ENCODE data around the gene IQCN.

The IQCN gene

GRCh38 chr19:18287836-18288772, 13.9 kb upstream of the IQCN start:
- no peak overlapping the region for H3K4me3 ChIP-seq (ENCODE audit: control insufficient read depth, low read depth, low read length)
- no peak for TF ChIP-seq CTCF (conservative IDR thresholded peaks at IDR 0.05; ENCODE audit: control insufficient read depth, insufficient read depth, low read depth, low read length)
- DNase-seq (ENCODE audit: low read depth) = no peak

GRCh38 chr19:18286973-18287635, 12.9 kb upstream of the IQCN start:
- no peak overlapping the region for H3K4me3 ChIP-seq (ENCODE audit: control insufficient read depth, low read depth, low read length)
- no peak for DNase-seq (ENCODE audit: low read depth)
- TF ChIP-seq CTCF (conservative IDR thresholded peaks at IDR 0.05; ENCODE audit: control insufficient read depth, insufficient read depth, low read depth, low read length) = no peak

GRCh38 chr19:18284712-18285360, 10.6 kb upstream of the IQCN start:
- no peak for TF ChIP-seq CTCF (conservative IDR thresholded peaks at IDR 0.05; ENCODE audit: control insufficient read depth, insufficient read depth, low read depth, low read length)
- DNase-seq (ENCODE audit: low read depth) = no peak
- H3K4me3 ChIP-seq (ENCODE audit: control insufficient read depth, low read depth, low read length) = no peak overlapping the region

GRCh38 chr19:18283338-18283737, 9.1 kb upstream of the IQCN start:
- no peak for TF ChIP-seq CTCF (conservative IDR thresholded peaks at IDR 0.05; ENCODE audit: control insufficient read depth, insufficient read depth, low read depth, low read length)
- H3K4me3 ChIP-seq (ENCODE audit: control insufficient read depth, low read depth, low read length) = no peak overlapping the region
- no peak for DNase-seq (ENCODE audit: low read depth)

GRCh38 chr19:18282788-18283141, 8.5 kb upstream of the IQCN start:
- no peak overlapping the region for H3K4me3 ChIP-seq (ENCODE audit: control insufficient read depth, low read depth, low read length)
- TF ChIP-seq CTCF (conservative IDR thresholded peaks at IDR 0.05; ENCODE audit: control insufficient read depth, insufficient read depth, low read depth, low read length) = no peak
- no peak for DNase-seq (ENCODE audit: low read depth)

GRCh38 chr19:18282021-18282787, 8.0 kb upstream of the IQCN start:
- TF ChIP-seq CTCF (conservative IDR thresholded peaks at IDR 0.05; ENCODE audit: control insufficient read depth, insufficient read depth, low read depth, low read length) = peak; percentile 16
- DNase-seq (ENCODE audit: low read depth) = peak; percentile 76
- peak overlapping the region; percentile 40 for H3K4me3 ChIP-seq (ENCODE audit: control insufficient read depth, low read depth, low read length)

Measured in fibroblast of mammary gland (primary cell).